Thoracic aorta (tissue), 2 donors: ENCODE measurements around the gene GGT7. TPM values are rescaled to one million over a fixed set of nuclear protein-coding genes. Genes with fewer than 3 reads are reported as not detected.
"Not testable (repeated sequence)": the region's sequence is repeated elsewhere in the genome, so short reads cannot be mapped to it uniquely, and the experiment has no call there.

Experiments
- ATAC-seq: fragments of 150-250 bp; one replicate; pipeline ENCODE4 v1.8.0; 2017; ENCODE audit warnings: low read depth; ENCODE audit not compliant: insufficient number of reproducible peaks, low FRiP score
- DNase-seq: peaks from one replicate; pipeline ENCODE4 v3.0.0-alpha.2; 2020; ENCODE audit warnings: low spot score
- H3K27ac ChIP-seq, 2 donors: fragments of 200-600 bp; sonication (generic); 1 replicate in 1 of 2; 2 replicates in 1 of 2; pipeline ENCODE4 v1.5.1; 2016; ENCODE audit warnings: mild to moderate bottlenecking in 2 of 2, moderate library complexity in 2 of 2
- H3K27me3 ChIP-seq: fragments of 200-600 bp; sonication (generic); replicated peaks from 2 replicates; pipeline ENCODE4 v1.6.0; 2016; ENCODE audit warnings: mild to moderate bottlenecking; ENCODE audit not compliant: insufficient read depth
- H3K36me3 ChIP-seq: fragments of 200-600 bp; sonication (generic); one replicate; pipeline ENCODE4 v1.5.1; 2016
- H3K4me1 ChIP-seq, 2 donors: fragments of 200-600 bp; sonication (generic); 1 replicate in 1 of 2; 2 replicates in 1 of 2; pipeline versions ENCODE4 v1.5.1 to v1.6.0; 2016; ENCODE audit warnings: low read depth in 2 of 2, mild to moderate bottlenecking in 1 of 2; ENCODE audit not compliant: control insufficient read depth in 1 of 2
- H3K4me3 ChIP-seq: fragments of 200-600 bp; sonication (generic); 2 replicates; pipeline ENCODE4 v1.5.1; 2016; ENCODE audit warnings: mild to moderate bottlenecking
- H3K9me3 ChIP-seq: fragments of 200-600 bp; sonication (generic); 2 replicates; pipeline ENCODE4 v1.5.1; 2016
- total RNA-seq, 2 donors: library from RNA; depleted of rRNA; stranded (reverse); fragments of >200 nt; gene quantifications; one replicate each; pipeline versions ENCODE4 v1.1.0 to v1.2.3, GENCODE V29; 2016
- TF ChIP-seq, protein P1 (sequence below): fragments of 200-600 bp; sonication (generic); IDR thresholded peaks from one replicate; pipeline ENCODE4 v1.5.1; 2019; ENCODE audit warnings: antibody characterized with exemption

GGT7 gene
- total RNA-seq, 2 donors from 2014 or later, result 22.2 to 41.4 TPM

DNA sequence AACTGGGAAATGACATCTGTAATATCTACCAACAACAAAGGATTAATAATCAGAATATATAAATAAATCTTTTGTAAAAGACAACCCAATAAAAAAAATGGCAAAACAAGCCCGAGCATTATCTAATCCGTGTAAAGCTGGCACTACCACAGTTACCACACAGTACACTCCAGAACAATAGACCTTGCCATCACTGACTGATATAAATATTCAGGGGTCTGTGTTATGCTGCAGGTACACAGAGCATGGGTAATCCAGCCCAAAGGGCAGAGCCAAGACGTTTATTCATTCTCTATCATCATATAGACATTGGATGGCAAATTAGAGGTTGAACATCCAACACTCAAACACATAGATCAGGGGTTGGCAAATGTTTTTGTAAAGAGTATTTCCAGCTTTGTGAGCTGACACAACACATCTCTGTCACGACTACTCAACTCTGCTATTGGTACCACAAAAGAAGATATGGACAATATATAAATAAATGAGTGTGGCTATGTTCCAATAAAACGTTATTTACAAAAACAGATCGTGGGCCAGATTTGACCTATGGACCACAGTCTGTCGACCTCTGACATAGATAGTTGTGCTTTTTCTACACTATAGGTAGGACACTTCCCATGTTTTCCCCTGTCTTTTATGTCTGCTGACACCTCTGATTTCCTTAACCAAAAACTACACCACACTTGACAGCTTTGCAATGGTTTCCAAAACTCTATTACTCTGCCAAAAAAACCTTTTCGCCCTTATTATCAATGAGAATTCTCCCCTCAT, 51.7 kb downstream of the GGT7 start:
- ATAC-seq, result no peak

DNA sequence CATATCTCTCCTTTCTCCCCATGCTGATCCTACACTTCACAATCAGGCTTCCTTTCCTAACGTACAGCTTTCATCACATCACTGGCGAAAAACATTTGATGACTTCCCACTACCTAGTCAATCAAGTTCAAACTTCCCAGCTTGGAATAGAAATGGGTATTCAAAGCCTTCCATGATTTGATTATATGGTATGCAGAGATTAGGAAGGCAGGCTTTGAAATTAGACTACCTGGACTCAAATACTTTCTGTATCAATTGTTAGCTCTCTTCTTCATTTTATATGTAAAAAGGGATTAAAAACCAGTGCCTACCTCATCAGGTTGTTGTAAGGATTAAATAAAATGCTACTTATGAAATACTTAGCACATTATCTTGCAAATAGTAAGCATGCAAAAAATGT, 54.9 kb downstream of the GGT7 start:
- TF ChIP-seq, protein P1, sequence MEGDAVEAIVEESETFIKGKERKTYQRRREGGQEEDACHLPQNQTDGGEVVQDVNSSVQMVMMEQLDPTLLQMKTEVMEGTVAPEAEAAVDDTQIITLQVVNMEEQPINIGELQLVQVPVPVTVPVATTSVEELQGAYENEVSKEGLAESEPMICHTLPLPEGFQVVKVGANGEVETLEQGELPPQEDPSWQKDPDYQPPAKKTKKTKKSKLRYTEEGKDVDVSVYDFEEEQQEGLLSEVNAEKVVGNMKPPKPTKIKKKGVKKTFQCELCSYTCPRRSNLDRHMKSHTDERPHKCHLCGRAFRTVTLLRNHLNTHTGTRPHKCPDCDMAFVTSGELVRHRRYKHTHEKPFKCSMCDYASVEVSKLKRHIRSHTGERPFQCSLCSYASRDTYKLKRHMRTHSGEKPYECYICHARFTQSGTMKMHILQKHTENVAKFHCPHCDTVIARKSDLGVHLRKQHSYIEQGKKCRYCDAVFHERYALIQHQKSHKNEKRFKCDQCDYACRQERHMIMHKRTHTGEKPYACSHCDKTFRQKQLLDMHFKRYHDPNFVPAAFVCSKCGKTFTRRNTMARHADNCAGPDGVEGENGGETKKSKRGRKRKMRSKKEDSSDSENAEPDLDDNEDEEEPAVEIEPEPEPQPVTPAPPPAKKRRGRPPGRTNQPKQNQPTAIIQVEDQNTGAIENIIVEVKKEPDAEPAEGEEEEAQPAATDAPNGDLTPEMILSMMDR, result no peak
- Histone ChIP-seq H3K4me3 (no peak overlapping the region), H3K27ac (no peak overlapping the region), H3K4me1 (peaks cover 18 to 23% of the 10 kb centered on the region in 2 donors), H3K9me3 (no peaks in the 10 kb centered on the region), H3K36me3 (no peaks in the 10 kb centered on the region), H3K27me3 (no peaks in the 10 kb centered on the region)
- ATAC-seq (no peak), DNase-seq (no peak)

More for the DNA sequence above, 51.7 kb downstream of the GGT7 start:
- Histone ChIP-seq H3K27ac (no peak overlapping the region), H3K27me3 (no peaks in the 10 kb centered on the region), H3K4me1 (peaks cover 23 to 38% of the 10 kb centered on the region in 2 donors), H3K4me3 (no peak overlapping the region), H3K9me3 (no peaks in the 10 kb centered on the region), H3K36me3 (no peaks in the 10 kb centered on the region)
- TF ChIP-seq, protein P1, result no peak
- DNase-seq, result no peak

DNA sequence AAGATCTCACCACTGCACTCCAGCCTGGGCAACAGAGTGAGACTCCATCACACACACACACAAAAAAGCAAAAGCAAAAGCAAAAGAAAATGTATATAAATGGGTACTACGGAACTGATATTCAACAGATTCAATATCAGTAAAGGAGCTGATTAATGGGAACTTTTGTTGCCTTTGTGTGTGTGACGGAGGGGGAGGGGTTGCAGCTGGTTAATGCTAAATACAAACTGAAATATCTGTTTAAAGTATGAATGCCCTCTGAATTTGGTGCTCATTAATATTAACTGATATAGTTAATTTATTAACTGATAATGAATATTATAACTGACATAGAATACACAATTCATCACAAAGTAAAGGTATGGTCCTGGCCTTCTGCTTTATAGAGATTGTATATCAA, 55.6 kb downstream of the GGT7 start:
- DNase-seq, result no peak

DNA sequence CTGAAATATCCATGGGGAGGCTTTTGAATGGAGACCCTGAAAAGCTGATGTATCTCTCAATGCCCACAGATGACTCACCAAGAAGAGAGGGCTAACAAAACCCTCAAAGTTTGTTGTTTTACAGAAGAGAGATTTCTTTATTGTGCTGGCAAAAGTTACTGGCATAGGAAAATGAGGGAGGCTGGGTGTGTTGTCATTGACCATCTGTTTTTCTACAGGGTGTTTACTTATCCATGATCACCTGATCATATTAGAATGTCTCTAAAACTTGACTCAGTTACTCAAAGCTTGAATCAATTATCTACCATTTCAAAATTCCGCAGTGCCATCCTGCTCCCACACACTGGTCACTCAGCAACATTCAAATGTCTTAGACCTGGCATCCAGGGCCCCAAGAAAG, 57.0 kb downstream of the GGT7 start:
- no peaks in the 10 kb centered on the region for H3K9me3 ChIP-seq
- H3K27me3 ChIP-seq, result no peaks in the 10 kb centered on the region
- DNase-seq (no peak), ATAC-seq (no peak)
- H3K36me3 ChIP-seq, result no peaks in the 10 kb centered on the region
- H3K27ac ChIP-seq, result no peak overlapping the region
- H3K4me3 ChIP-seq, result no peak overlapping the region
- TF ChIP-seq, protein P1, result no peak
- H3K4me1 ChIP-seq, result peaks cover 10 to 13% of the 10 kb centered on the region in 2 donors

More for the DNA sequence above, 55.6 kb downstream of the GGT7 start:
- no peak overlapping the region for H3K4me3 ChIP-seq
- ATAC-seq, result no peak
- H3K36me3 ChIP-seq, result no peaks in the 10 kb centered on the region
- no peaks in the 10 kb centered on the region for H3K27me3 ChIP-seq
- H3K9me3 ChIP-seq, result no peaks in the 10 kb centered on the region
- peaks cover 18% of the 10 kb centered on the region in 2 donors for H3K4me1 ChIP-seq
- no peak overlapping the region for H3K27ac ChIP-seq
- TF ChIP-seq, protein P1, result no peak

DNA sequence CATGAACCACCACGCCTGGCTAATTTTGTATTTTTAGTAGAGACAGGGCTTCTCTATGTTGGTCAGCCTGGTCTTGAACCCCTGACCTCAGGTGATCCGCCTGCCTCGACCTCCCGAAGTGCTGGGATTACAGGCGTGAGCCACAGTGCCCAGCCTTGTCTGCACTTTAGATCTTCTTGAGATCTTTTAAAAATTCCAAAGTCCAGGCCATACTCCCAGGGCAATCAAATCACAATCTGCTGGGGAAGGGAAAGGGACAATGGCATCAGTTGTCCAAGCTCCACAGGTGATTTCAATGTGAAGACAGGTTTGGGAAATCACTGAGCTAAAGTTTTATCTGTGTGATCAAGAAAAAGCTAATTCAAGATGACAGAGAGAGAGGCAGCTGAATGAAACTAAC, 64.1 kb downstream of the GGT7 start:
- Histone ChIP-seq H3K36me3 (no peaks in the 10 kb centered on the region), H3K27me3 (no peaks in the 10 kb centered on the region), H3K4me3 (no peak overlapping the region), H3K27ac (no peak overlapping the region), H3K9me3 (no peaks in the 10 kb centered on the region), H3K4me1 (no peaks in the 10 kb centered on the region)
- no peak for DNase-seq
- TF ChIP-seq, protein P1, result no peak
- ATAC-seq, result no peak

DNA sequence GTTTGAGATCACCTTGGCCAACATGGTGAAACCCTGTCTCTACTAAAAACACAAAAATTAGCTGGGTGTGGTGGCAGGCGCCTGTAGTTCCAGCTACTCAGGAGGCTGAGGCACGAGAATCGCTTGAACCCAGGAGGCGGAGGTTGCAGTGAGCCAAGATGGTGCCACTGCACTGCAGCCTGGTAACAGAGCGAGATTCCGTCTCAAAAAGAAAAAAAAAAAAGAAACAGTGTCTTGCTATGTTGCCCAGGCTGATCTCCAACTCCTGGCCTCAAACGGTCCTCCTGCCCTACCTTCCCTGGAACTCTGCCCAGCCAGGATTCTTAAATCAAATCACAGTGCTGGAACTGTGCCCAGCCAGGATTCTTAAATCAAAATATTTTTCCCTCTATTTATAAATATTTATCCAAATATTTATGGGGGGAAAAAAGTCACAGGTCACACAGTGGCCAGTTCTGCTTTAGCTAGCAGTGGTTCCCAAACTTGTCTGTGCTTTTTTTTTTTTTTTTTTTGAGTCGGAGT, 64.7 kb downstream of the GGT7 start:
- not testable (repeated sequence) for H3K27ac ChIP-seq, H3K4me3 ChIP-seq, H3K9me3 ChIP-seq, H3K27me3 ChIP-seq, ATAC-seq, DNase-seq, H3K4me1 ChIP-seq, H3K36me3 ChIP-seq
